ENCODE measurements around the gene R3HDM4. TPM values are rescaled to one million over a fixed set of nuclear protein-coding genes. Genes with fewer than 3 reads are reported as not detected.

Gene R3HDM4
- total and polyA plus RNA-seq, 2 donors (not counting 3 experiments of a cell fraction or from before 2014, with no cell fraction given), result 51.8 to 53.9 TPM

DNA sequence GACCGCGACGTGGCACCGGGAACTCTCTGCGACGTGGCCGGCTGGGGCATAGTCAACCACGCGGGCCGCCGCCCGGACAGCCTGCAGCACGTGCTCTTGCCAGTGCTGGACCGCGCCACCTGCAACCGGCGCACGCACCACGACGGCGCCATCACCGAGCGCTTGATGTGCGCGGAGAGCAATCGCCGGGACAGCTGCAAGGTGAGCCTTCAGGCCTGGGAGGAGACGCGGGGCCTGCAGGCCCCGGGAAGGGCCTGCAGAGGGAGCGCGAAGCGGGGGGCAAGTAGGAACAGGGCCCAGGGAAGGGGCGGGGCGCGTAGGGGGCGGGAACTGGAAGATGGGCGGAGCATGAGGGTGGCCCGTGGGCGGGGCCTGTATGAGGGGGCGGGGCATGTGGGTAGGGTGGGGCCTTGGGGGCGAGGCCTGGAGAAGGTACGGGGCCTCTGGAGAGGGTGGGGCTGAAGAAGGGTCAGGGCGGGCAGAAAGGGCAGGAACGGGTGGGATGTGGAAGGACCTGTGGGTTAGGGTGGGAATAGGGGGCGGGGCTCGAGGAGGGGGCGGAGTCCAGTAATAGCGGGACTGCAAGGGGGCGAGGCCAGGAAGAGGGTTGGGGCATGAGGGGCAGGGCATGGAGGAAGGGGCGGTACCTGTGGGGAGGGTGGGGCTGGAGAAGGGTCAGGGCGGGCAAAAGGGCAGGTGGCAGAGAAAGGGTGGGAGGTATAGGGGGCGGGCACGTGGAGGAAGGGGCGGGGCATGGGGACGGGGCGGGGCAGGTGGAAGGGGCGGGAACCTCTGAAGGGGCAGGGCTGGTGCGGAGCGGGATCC lies 51.1 kb downstream of the R3HDM4 start:
- no peak for FAIRE-seq
- Histone ChIP-seq H4K20me1 (replicated peaks; ENCODE audit: control insufficient read depth, extremely low read depth, insufficient read depth, low read length) (no peaks in the 10 kb centered on the region), H3K4me3 (replicated peaks in 1 of 3; ENCODE audit: insufficient read depth in 1 of 3, low read depth in 1 of 3, low read length in 3 of 3) (no peak overlapping the region), H3K9me3 (replicated peaks; ENCODE audit: control insufficient read depth, insufficient read depth, low read length) (no peaks in the 10 kb centered on the region), H3K27ac (ENCODE audit: insufficient read depth, low read depth, low read length) (no peak overlapping the region), H2AFZ (ENCODE audit: low read depth, low read length) (no peak overlapping the region), H3K4me1 (ENCODE audit: control insufficient read depth, extremely low read depth, insufficient read depth, low read length) (no peaks in the 10 kb centered on the region), H3K27me3 (ENCODE audit: control insufficient read depth in 2 of 2, insufficient read depth in 2 of 2, low read length in 2 of 2) (peaks cover 0 to 2% of the 10 kb centered on the region in 2 experiments), H3K9me1 (replicated peaks; ENCODE audit: control insufficient read depth, extremely low read depth, insufficient read depth, low read length) (no peaks in the 10 kb centered on the region), H3K36me3 (ENCODE audit: control insufficient read depth in 2 of 2, extremely low read depth in 1 of 2, insufficient read depth in 2 of 2, low read length in 2 of 2) (no peaks in the 10 kb centered on the region), H3K79me2 (ENCODE audit: control insufficient read depth, insufficient read depth, low read length) (no peaks in the 10 kb centered on the region), H3K4me2 (ENCODE audit: insufficient read depth, low read length) (no peak overlapping the region), H3K9ac (replicated peaks; ENCODE audit: extremely low read depth, insufficient read depth, low read length) (no peak overlapping the region)
- intact Hi-C loops (cut with micrococcal nuclease), result loop anchor here (2.0 kb wide), 2 partner anchors 47 to 59 kb away; no protein-coding TSS in a partner anchor
- no peak for TF ChIP-seq POLR2A (IDR thresholded peaks at IDR 0.05; ENCODE audit: low read depth, low read length)
- TF ChIP-seq FOS (IDR thresholded peaks at IDR 0.05; ENCODE audit: borderline replicate concordance, insufficient read depth, low read length), result no peak
- TF ChIP-seq EZH2 (IDR thresholded peaks at IDR 0.05; ENCODE audit: borderline replicate concordance, low read depth, low read length, severe bottlenecking), result no peak
- TF ChIP-seq, protein P1, sequence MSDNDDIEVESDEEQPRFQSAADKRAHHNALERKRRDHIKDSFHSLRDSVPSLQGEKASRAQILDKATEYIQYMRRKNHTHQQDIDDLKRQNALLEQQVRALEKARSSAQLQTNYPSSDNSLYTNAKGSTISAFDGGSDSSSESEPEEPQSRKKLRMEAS (IDR thresholded peaks at IDR 0.05; ENCODE audit: insufficient read depth, insufficient read length), result no peak
- TF ChIP-seq, protein P2, sequence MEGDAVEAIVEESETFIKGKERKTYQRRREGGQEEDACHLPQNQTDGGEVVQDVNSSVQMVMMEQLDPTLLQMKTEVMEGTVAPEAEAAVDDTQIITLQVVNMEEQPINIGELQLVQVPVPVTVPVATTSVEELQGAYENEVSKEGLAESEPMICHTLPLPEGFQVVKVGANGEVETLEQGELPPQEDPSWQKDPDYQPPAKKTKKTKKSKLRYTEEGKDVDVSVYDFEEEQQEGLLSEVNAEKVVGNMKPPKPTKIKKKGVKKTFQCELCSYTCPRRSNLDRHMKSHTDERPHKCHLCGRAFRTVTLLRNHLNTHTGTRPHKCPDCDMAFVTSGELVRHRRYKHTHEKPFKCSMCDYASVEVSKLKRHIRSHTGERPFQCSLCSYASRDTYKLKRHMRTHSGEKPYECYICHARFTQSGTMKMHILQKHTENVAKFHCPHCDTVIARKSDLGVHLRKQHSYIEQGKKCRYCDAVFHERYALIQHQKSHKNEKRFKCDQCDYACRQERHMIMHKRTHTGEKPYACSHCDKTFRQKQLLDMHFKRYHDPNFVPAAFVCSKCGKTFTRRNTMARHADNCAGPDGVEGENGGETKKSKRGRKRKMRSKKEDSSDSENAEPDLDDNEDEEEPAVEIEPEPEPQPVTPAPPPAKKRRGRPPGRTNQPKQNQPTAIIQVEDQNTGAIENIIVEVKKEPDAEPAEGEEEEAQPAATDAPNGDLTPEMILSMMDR (IDR thresholded peaks at IDR 0.05; ENCODE audit: extremely low read depth in 1 of 2, insufficient read depth in 1 of 2, low read depth in 1 of 2, low read length in 2 of 2), result peak in 1 of 2 donors; percentile 3
- no peak for TF ChIP-seq JUN (IDR thresholded peaks at IDR 0.05; ENCODE audit: borderline replicate concordance, insufficient read depth, insufficient read length, low read depth)
- TF ChIP-seq POLR2AphosphoS5 (IDR thresholded peaks at IDR 0.05; ENCODE audit: insufficient read depth, low read depth, low read length), result no peak
- TF ChIP-seq GATA2 (IDR thresholded peaks at IDR 0.05; ENCODE audit: insufficient read depth, insufficient read length, low read depth, low read length), result no peak
- ChIA-PET CTCF (interaction anchor here (1.6 to 2.4 kb wide), 3 partner anchors 21 to 116 kb away, joined by 3 to 10 read pairs (median 4); partner anchors contain the start of gene PRTN3), POLR2A (no interaction called here)
- dilution Hi-C loops (cut with MboI; ENCODE audit: extremely low pct_ligation_motif_present, low sequenced_read_pairs), result no loop called here
- BruUV-seq (replicated peaks), result no TSS peak
- DNase-seq (ENCODE audit: low read depth, low spot score), result no peak

All from endothelial cell of umbilical vein (primary cell).